22Rv1 (cell line): Measurements from ENCODE around the gene BCL10.
A peak's percentile ranks its signal among the peaks of the same experiment; 100 is the strongest.

Source experiments
- H3K27ac ChIP-seq: fragments of 450-650 bp; 2 replicates; pipeline ENCODE4 v1.5.1; 2017
- ZFX ChIP-seq: fragments of 450-650 bp; IDR thresholded peaks from 2 replicates; pipeline ENCODE4 v1.6.1; 2017; ENCODE audit warnings: antibody characterized with exemption, borderline replicate concordance
- TF ChIP-seq, protein P1 (sequence below): fragments of 450-650 bp; IDR thresholded peaks from 2 replicates; pipeline ENCODE4 v1.5.1; 2017; ENCODE audit warnings: mild to moderate bottlenecking

BCL10 gene

DNA sequence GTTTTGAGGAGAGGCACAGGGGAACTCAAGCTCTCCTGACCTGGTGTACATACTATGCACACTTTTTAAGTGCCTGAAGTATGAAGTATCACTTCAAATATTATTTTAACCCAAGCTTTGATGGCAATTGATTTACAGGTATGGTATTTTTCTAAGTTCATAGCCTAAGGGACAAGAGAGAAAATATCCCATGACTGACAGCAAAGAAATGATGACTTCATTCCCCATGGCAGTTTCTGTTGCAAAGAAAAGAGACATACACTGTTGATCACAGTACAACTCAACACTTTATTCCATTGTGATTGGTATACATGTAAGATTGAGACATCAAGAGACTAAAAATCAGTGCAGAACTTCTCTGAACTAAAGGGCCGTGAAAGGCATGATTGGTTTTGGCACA lies 41.8 kb upstream of the BCL10 start:
- H3K27ac ChIP-seq = no peak overlapping the region
- TF ChIP-seq, protein P1, sequence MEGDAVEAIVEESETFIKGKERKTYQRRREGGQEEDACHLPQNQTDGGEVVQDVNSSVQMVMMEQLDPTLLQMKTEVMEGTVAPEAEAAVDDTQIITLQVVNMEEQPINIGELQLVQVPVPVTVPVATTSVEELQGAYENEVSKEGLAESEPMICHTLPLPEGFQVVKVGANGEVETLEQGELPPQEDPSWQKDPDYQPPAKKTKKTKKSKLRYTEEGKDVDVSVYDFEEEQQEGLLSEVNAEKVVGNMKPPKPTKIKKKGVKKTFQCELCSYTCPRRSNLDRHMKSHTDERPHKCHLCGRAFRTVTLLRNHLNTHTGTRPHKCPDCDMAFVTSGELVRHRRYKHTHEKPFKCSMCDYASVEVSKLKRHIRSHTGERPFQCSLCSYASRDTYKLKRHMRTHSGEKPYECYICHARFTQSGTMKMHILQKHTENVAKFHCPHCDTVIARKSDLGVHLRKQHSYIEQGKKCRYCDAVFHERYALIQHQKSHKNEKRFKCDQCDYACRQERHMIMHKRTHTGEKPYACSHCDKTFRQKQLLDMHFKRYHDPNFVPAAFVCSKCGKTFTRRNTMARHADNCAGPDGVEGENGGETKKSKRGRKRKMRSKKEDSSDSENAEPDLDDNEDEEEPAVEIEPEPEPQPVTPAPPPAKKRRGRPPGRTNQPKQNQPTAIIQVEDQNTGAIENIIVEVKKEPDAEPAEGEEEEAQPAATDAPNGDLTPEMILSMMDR = no peak
- no peak for TF ChIP-seq ZFX

GRCh38 chr1:85317560-85317959 lies 41.1 kb upstream of the BCL10 start:
- TF ChIP-seq, protein P1 = no peak
- no peak for TF ChIP-seq ZFX
- no peak overlapping the region for H3K27ac ChIP-seq

- no peak overlapping the region for H3K27ac ChIP-seq
- no peak for TF ChIP-seq ZFX
- TF ChIP-seq, protein P1 = no peak
These were observed 39.9 kb upstream of the BCL10 start for GRCh38 chr1:85316321-85316720.

- H3K27ac ChIP-seq = no peak overlapping the region
- TF ChIP-seq ZFX = no peak
- TF ChIP-seq, protein P1 = no peak
These were observed 39.4 kb upstream of the BCL10 start for GRCh38 chr1:85315789-85316188.

GRCh38 chr1:85314726-85315125 lies 38.3 kb upstream of the BCL10 start:
- TF ChIP-seq ZFX = no peak
- TF ChIP-seq, protein P1 = no peak
- no peak overlapping the region for H3K27ac ChIP-seq

- peak overlapping the region; percentile 17; the same call in 1 of the 2 replicates for H3K27ac ChIP-seq
These were observed 37.7 kb upstream of the BCL10 start for GRCh38 chr1:85313888-85314696.

DNA sequence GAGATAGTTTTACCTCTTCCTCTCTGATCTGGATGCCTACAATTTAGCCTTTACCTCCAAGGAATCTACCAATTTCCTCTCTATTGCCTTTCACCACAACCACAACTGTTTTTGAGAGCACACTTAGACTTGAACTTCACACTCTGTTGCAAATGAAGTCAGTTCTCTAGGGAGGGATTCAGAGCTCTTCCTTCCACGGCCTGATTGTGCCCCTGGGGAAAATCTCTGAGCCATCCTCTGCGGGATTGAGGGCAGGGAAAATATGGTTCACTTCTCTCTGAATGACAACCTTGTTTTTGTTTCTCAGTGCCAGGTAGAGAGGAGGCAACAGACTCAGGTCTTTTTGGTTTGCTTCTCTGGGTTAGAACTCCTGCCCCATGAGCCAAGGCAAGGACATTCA lies 35.4 kb upstream of the BCL10 start:
- no peak overlapping the region for H3K27ac ChIP-seq
- no peak for TF ChIP-seq ZFX
- TF ChIP-seq, protein P1 = no peak

More at GRCh38 chr1:85313888-85314696, 37.7 kb upstream of the BCL10 start:
- TF ChIP-seq, protein P1 = no peak
- no peak for TF ChIP-seq ZFX
